A673 (cell line): Measurements from ENCODE around the gene CYSTM1. TPM values are rescaled to one million over a fixed set of nuclear protein-coding genes. Genes with fewer than 3 reads are reported as not detected.

Source experiments
- BruUV-seq: library from RNA; stranded (reverse); fragments of 400-500 nt; replicated peaks from 2 replicates; lab custom pipeline; 2021; lab: Mats Ljungman, UMichigan
- CTCF ChIA-PET: fragments of 300-600 bp; sonication (Branson Sonifier 250); formaldehyde crosslinking; loops from one replicate; lab custom pipeline; 2022; ENCODE audit warnings: antibody characterized with exemption; lab: Charles Lee
- POLR2A ChIA-PET: fragments of 300-600 bp; sonication (Branson Sonifier 250); formaldehyde crosslinking; loops from one replicate; lab custom pipeline; 2022; ENCODE audit warnings: antibody characterized with exemption; ENCODE audit not compliant: low non-redundant PET; lab: Charles Lee
- DNase-seq: peaks from one replicate; pipeline ENCODE4 v3.0.0-alpha.2; 2015; ENCODE audit warnings: low spot score
- H3K27ac ChIP-seq: fragments of 200-600 bp; sonication (generic); 2 replicates; pipeline ENCODE4 v1.5.1; 2016; ENCODE audit warnings: mixed run types, low read depth, mild to moderate bottlenecking, mixed read lengths, antibody characterized with exemption, low read length; ENCODE audit not compliant: poor library complexity, severe bottlenecking
- H3K27me3 ChIP-seq: fragments of 200-600 bp; sonication (generic); replicated peaks from 2 replicates; pipeline ENCODE4 v1.6.1; 2017; ENCODE audit warnings: mixed run types, low read depth, mild to moderate bottlenecking, mixed read lengths, antibody characterized with exemption, low read length; ENCODE audit not compliant: insufficient read depth, poor library complexity
- H3K36me3 ChIP-seq: fragments of 200-600 bp; sonication (generic); 2 replicates; pipeline ENCODE4 v1.6.1; 2016; ENCODE audit warnings: mixed run types, mild to moderate bottlenecking, mixed read lengths, antibody characterized with exemption, low read length; ENCODE audit not compliant: insufficient read depth, poor library complexity, severe bottlenecking
- H3K4me1 ChIP-seq: fragments of 200-600 bp; sonication (generic); 2 replicates; pipeline ENCODE4 v1.6.1; 2017; ENCODE audit warnings: mixed run types, mild to moderate bottlenecking, mixed read lengths, antibody characterized with exemption, low read length; ENCODE audit not compliant: insufficient read depth, poor library complexity, severe bottlenecking
- H3K4me3 ChIP-seq: fragments of 200-600 bp; sonication (generic); 2 replicates; pipeline ENCODE4 v1.5.1; 2016; ENCODE audit warnings: low read depth, mixed run types, mild to moderate bottlenecking, mixed read lengths, low read length; ENCODE audit not compliant: poor library complexity, severe bottlenecking
- H3K9me3 ChIP-seq: fragments of 200-600 bp; sonication (generic); 2 replicates; pipeline ENCODE4 v1.6.1; 2016; ENCODE audit warnings: mixed run types, low read depth, mild to moderate bottlenecking, mixed read lengths, antibody characterized with exemption, low read length; ENCODE audit not compliant: poor library complexity, severe bottlenecking
- CTCF ChIP-seq: fragments of 300-800, 200-600 bp; sonication (generic); conservative IDR thresholded peaks from 2 replicates; pipeline ENCODE4 v1.5.1; 2017; ENCODE audit warnings: low read depth, mild to moderate bottlenecking, antibody characterized with exemption, low read length, moderate library complexity, mixed read lengths
- EZH2 ChIP-seq: fragments of 200-600 bp; sonication (generic); IDR thresholded peaks from 2 replicates; pipeline ENCODE4 v1.6.1; 2017; ENCODE audit warnings: borderline replicate concordance, low read depth, mild to moderate bottlenecking, mixed read lengths, antibody characterized with exemption, low read length; ENCODE audit not compliant: poor library complexity, severe bottlenecking
- intact Hi-C: fragments of 100-400 bp; cut with micrococcal nuclease; formaldehyde crosslinking; loops from one replicate; pipeline ENCODE4 v1.10.0; 2022; ENCODE audit not compliant: unreplicated experiment
- total RNA-seq: library from RNA; stranded (reverse); gene quantifications from 2 replicates; pipeline ENCODE4 v1.2.3, GENCODE V29; 2021

CYSTM1 gene
- total RNA-seq, 1 experiment from 2014 or later, result 35.5 TPM

DNA sequence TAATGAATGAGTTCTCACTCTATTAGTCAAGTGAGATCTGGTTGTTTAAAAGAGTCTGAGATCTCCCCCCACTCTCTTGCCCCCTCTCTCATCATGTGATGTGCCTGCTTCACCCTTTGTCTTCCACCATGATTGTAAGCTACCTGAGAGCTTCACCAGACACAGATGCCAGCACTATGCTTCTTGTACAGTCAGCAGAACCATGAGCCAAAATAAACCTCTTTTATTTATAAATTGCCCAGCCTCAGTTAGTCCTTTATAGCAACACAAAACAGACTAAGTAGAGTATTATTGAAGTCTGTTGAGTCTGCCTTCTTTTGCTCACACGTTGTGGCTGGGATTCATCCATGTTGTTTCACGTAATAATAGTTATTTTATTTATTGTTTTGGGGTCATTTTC lies 14.3 kb downstream of the CYSTM1 start:
- ChIA-PET POLR2A (no interaction called here), CTCF (no interaction called here)
- Histone ChIP-seq H3K27ac (no peak overlapping the region), H3K9me3 (no peaks in the 10 kb centered on the region), H3K4me3 (no peak overlapping the region), H3K36me3 (no peaks in the 10 kb centered on the region), H3K27me3 (no peaks in the 10 kb centered on the region), H3K4me1 (peaks cover 12% of the 10 kb centered on the region)
- intact Hi-C loops, result no loop called here
- no peak for TF ChIP-seq CTCF
- no peak for TF ChIP-seq EZH2
- no TSS peak for BruUV-seq
- no peak for DNase-seq

DNA sequence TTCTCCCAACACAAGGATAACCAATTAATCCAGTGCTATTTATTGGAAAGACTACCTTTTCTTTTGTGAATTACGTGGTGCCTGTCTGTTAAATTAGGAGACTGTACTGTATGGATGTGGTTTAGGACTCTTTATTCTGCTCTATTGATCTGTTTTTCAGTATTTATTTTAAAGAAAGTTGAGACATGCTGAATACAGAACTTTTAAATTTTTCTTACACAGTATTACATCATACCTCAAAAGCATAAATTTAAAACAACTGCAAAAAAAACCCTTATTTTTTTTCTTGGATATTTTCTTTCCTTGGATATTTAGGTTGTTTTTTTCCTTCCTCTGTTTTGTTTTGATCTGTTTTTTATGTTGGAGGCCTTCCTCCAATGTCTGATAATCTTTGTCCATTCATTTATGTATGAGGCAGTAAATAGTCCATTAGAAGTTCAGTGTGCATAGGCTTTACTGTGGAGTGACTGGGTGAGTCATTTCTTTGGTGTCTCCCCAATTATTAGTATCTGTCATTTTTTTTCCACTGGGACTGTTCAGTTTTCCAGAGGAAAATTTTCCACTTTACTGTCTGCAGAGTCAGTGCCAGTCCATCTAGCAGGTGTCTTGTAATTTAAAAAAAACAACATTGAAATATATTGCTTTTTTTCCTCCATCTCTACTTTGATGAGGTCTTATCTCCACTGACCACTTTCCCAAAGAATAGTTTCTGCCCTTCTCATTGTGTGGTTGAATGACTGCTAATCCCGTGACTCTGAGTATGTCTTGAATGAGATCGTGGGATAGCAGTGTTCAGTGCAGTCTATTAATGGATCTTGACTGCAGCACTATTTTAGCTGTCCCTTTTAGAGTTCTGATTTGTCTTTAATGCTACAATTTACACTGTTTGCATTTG lies 15.2 kb downstream of the CYSTM1 start:
- no peaks in the 10 kb centered on the region for H3K36me3 ChIP-seq
- H3K27me3 ChIP-seq, result no peaks in the 10 kb centered on the region
- H3K9me3 ChIP-seq, result no peaks in the 10 kb centered on the region
- peak; percentile 24 for DNase-seq
- CTCF ChIA-PET, result no interaction called here
- intact Hi-C loops, result no loop called here
- POLR2A ChIA-PET, result no interaction called here
- no peak overlapping the region for H3K4me3 ChIP-seq
- no TSS peak for BruUV-seq
- peaks cover 12% of the 10 kb centered on the region for H3K4me1 ChIP-seq
- no peak for TF ChIP-seq EZH2
- TF ChIP-seq CTCF, result no peak
- peak overlapping the region; percentile 41 for H3K27ac ChIP-seq

- Histone ChIP-seq H3K27me3 (no peaks in the 10 kb centered on the region), H3K9me3 (no peaks in the 10 kb centered on the region), H3K4me3 (no peak overlapping the region), H3K4me1 (peaks cover 12% of the 10 kb centered on the region), H3K36me3 (no peaks in the 10 kb centered on the region), H3K27ac (peak overlapping the region; percentile 41)
- BruUV-seq, result no TSS peak
- POLR2A ChIA-PET, result no interaction called here
- TF ChIP-seq CTCF (no peak), EZH2 (no peak)
- intact Hi-C loops, result no loop called here
- CTCF ChIA-PET, result no interaction called here
- no peak for DNase-seq
Measured at GRCh38 chr5:140190872-140191218, 15.9 kb downstream of the CYSTM1 start.
